Upper lobe of left lung (tissue), 6 donors: Measurements from ENCODE around the gene MAEA. TPM values are rescaled to one million over a fixed set of nuclear protein-coding genes. Genes with fewer than 3 reads are reported as not detected.

ENCODE experiments used
- ATAC-seq, 2 donors: fragments of 200-7000 bp; cut with Tn5 transposase; one replicate each; pipeline ENCODE4 v1.9.1; 2022; ENCODE audit warnings: mild to moderate bottlenecking in 2 of 2, moderate library complexity in 2 of 2; ENCODE audit not compliant: low FRiP score in 2 of 2
- DNase-seq, 2 donors: peaks; one replicate each; pipeline ENCODE4 v3.0.0-alpha.2; 2019 to 2020
- H3K27ac ChIP-seq, 4 donors: fragments of 200-600 bp; sonication (generic); one replicate each; pipeline ENCODE4 v1.5.1; 2016 to 2019
- H3K27me3 ChIP-seq, 4 donors: fragments of 200-600 bp; sonication (generic); one replicate each; pipeline ENCODE4 v1.5.1; 2017 to 2019
- H3K36me3 ChIP-seq, 4 donors: fragments of 200-600 bp; sonication (generic); one replicate each; pipeline ENCODE4 v1.5.1; 2016 to 2019
- H3K4me1 ChIP-seq, 4 donors: fragments of 200-600 bp; sonication (generic); one replicate each; pipeline ENCODE4 v1.5.1; 2018 to 2019
- H3K4me3 ChIP-seq, 4 donors: fragments of 200-600 bp; sonication (generic); one replicate each; pipeline ENCODE4 v1.5.1; 2017 to 2019; ENCODE audit warnings: mild to moderate bottlenecking in 2 of 4, moderate library complexity in 1 of 4
- H3K9me3 ChIP-seq, 4 donors: fragments of 200-600 bp; sonication (generic); one replicate each; pipeline ENCODE4 v1.5.1; 2018 to 2019
- CTCF ChIP-seq, 6 experiments: fragments of 450-650 bp in 4 of 6; fragments of 200-600 bp in 2 of 6; sonication (generic) in 2 of 6; IDR thresholded peaks; one replicate each; pipeline ENCODE4 v1.5.1; 2016 to 2019; ENCODE audit warnings: antibody characterized with exemption in 6 of 6
- EP300 ChIP-seq, 4 donors: sonication (generic); formaldehyde crosslinking; IDR thresholded peaks; one replicate each; pipeline ENCODE4 v1.5.1; 2017; ENCODE audit warnings: antibody characterized with exemption in 4 of 4, control low read depth in 2 of 4
- POLR2A ChIP-seq, 4 donors: fragments of 450-650 bp; IDR thresholded peaks; one replicate each; pipeline ENCODE4 v1.5.1; 2016 to 2017; ENCODE audit warnings: antibody characterized with exemption in 4 of 4, mild to moderate bottlenecking in 2 of 4
- POLR2AphosphoS5 ChIP-seq, 2 donors: sonication (generic); formaldehyde crosslinking; IDR thresholded peaks; one replicate each; pipeline ENCODE4 v1.5.1; 2017; ENCODE audit warnings: antibody characterized with exemption in 2 of 2
- WGBS, 2 donors: methylation state at CpG; one replicate each; pipeline ENCODE4 v1.1.5; 2017 to 2018; 5-methylcytosine and 5-hydroxymethylcytosine counted together
- total RNA-seq, 6 donors: library from RNA; depleted of rRNA in 4 of 6; stranded (reverse); fragments of >200 nt in 4 of 6; gene quantifications; one replicate each; pipeline versions ENCODE4 v1.1.0 to v1.2.1, GENCODE V29; 2016 to 2021
- donor health status: DM: no; HTN: no; CAD: no; lungs with moderate emphysema.
- donor health status: DM: no; HTN: yes; CAD: no; lungs with severe emphysema.

MAEA gene
- total RNA-seq, 6 donors from 2014 or later: 58.5 to 289 (median 73.0) TPM

- H3K27ac ChIP-seq: peak overlapping the region in 3 of 4 donors; percentile 15 to 52 (median 42)
- H3K27me3 ChIP-seq: no peaks in the 10 kb centered on the region
- H3K9me3 ChIP-seq: no peaks in the 10 kb centered on the region
- peaks cover 0 to 9% (median 8%) of the 10 kb centered on the region in 4 donors for H3K4me1 ChIP-seq
- TF ChIP-seq CTCF (IDR thresholded peaks at IDR 0.05): peak in 3 of 6 experiments; percentile 18 to 23 (median 19)
- TF ChIP-seq POLR2A (IDR thresholded peaks at IDR 0.05): no peak
- TF ChIP-seq POLR2AphosphoS5 (IDR thresholded peaks at IDR 0.05): peak in 1 of 2 donors; percentile 28
- peak in 2 of 4 donors; percentile 62 to 86 for TF ChIP-seq EP300 (IDR thresholded peaks at IDR 0.05)
- DNase-seq: peak; percentile 82 to 89
- 64 to 82% methylated on average over 4 to 25 of the region's 25 CpGs for WGBS, 2 donors
- ATAC-seq: peak in 1 of 2 donors; percentile 80
- H3K4me3 ChIP-seq: no peak overlapping the region
- peaks cover 0 to 47% (median 11%) of the 10 kb centered on the region in 4 donors for H3K36me3 ChIP-seq
These were observed 75.8 kb downstream of the MAEA start for GRCh38 chr4:1365271-1366178.

- Histone ChIP-seq H3K4me1 (peaks cover 0 to 9% (median 8%) of the 10 kb centered on the region in 4 donors), H3K4me3 (no peak overlapping the region), H3K9me3 (no peaks in the 10 kb centered on the region), H3K36me3 (peaks cover 0 to 46% (median 11%) of the 10 kb centered on the region in 4 donors), H3K27me3 (no peaks in the 10 kb centered on the region), H3K27ac (no peak overlapping the region)
- DNase-seq (peak in 1 of 2 donors; percentile 80), ATAC-seq (no peak)
- WGBS, 2 donors: 88 to 95% methylated on average over 3 to 35 of the region's 35 CpGs
- TF ChIP-seq CTCF (IDR thresholded peaks at IDR 0.05): no peak
- no peak for TF ChIP-seq POLR2A (IDR thresholded peaks at IDR 0.05)
- no peak for TF ChIP-seq POLR2AphosphoS5 (IDR thresholded peaks at IDR 0.05)
- TF ChIP-seq EP300 (IDR thresholded peaks at IDR 0.05): no peak
These were observed 76.9 kb downstream of the MAEA start for GRCh38 chr4:1366371-1367229.

DNA sequence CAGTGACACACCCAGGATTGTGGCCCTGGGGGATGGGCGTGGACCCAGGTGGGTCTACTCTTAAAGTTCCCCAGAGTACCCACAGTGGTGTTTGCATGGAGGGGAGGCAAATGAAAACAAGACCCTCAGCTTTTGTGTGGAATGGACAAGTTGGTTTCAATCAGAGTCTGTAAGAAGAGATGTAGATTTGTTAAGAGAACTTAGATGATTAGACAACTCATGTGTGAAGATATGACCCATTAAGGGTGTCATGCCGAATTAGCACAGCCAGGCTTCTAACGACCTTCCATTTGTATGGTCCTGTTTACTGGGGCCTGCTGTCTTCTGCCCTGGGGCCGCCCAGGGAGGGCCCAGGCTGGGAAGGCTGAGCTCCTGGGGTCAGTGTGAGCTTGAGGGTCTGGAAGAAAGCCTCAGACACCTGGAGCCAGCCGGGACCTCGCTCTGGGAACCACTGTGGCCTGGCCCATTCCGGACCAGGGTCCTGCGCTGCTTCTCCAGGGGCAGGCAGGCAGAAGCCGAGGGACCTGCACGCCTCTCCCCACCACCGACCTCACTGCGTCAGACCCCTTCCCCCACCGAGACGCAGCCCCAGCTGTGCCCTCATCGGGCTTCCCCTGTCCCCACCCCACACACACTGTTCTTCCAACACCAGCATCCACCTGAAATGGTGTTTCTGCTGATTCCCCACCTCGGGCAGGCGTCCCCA, 77.7 kb downstream of the MAEA start:
- TF ChIP-seq POLR2AphosphoS5 (IDR thresholded peaks at IDR 0.05) (no peak), POLR2A (IDR thresholded peaks at IDR 0.05) (no peak), EP300 (IDR thresholded peaks at IDR 0.05) (no peak), CTCF (IDR thresholded peaks at IDR 0.05) (no peak)
- peaks cover 3 to 46% (median 14%) of the 10 kb centered on the region in 4 donors for H3K36me3 ChIP-seq
- H3K27me3 ChIP-seq: no peaks in the 10 kb centered on the region
- no peak overlapping the region for H3K27ac ChIP-seq
- DNase-seq (peak in 1 of 2 donors; percentile 67), ATAC-seq (no peak)
- H3K4me1 ChIP-seq: peaks cover 0 to 9% (median 8%) of the 10 kb centered on the region in 4 donors
- H3K9me3 ChIP-seq: no peaks in the 10 kb centered on the region
- H3K4me3 ChIP-seq: no peak overlapping the region
- WGBS, 2 donors: 94% methylated on average over 17 of the region's 17 CpGs

GRCh38 chr4:1367936-1368289, 78.2 kb downstream of the MAEA start:
- peaks cover 4 to 50% (median 14%) of the 10 kb centered on the region in 4 donors for H3K36me3 ChIP-seq
- H3K9me3 ChIP-seq: no peaks in the 10 kb centered on the region
- DNase-seq (peak in 1 of 2 donors; percentile 72), ATAC-seq (no peak)
- H3K4me3 ChIP-seq: no peak overlapping the region
- WGBS, 2 donors: 93% methylated on average over 4 to 7 of the region's 10 CpGs
- no peaks in the 10 kb centered on the region for H3K27me3 ChIP-seq
- TF ChIP-seq EP300 (IDR thresholded peaks at IDR 0.05) (no peak), CTCF (IDR thresholded peaks at IDR 0.05) (no peak), POLR2A (IDR thresholded peaks at IDR 0.05) (no peak), POLR2AphosphoS5 (IDR thresholded peaks at IDR 0.05) (no peak)
- peaks cover 0 to 9% (median 8%) of the 10 kb centered on the region in 4 donors for H3K4me1 ChIP-seq
- H3K27ac ChIP-seq: no peak overlapping the region
